A549 treated with dexamethasone at 1 μM for 4 hours (cell line): ENCODE data around the gene HOXA3. TPM values are rescaled to one million over a fixed set of nuclear protein-coding genes. Genes with fewer than 3 reads are reported as not detected.

Experiments used
- total RNA-seq: library from RNA; stranded (reverse); fragments of 200-300 nt; extraction: Qiagen RNA extraction; gene quantifications from 5 replicates; pipeline ENCODE4 v1.2.3, GENCODE V29; 2022

HOXA3 gene
- total RNA-seq, 1 experiment from 2014 or later, result 3.0 TPM

Other genes with a start within 250 kb of the HOXA3 start
- 2.6 to 3.8 TPM (median 3.6 TPM) in 5 replicates for gene HOXA1, start 56.6 kb downstream of the HOXA3 start, total RNA-seq
- gene HOXA2, start 49.9 kb downstream of the HOXA3 start, total RNA-seq, result 0.61 to 0.88 TPM (median 0.69 TPM) in 5 replicates
- 1.6 to 2.2 TPM (median 1.7 TPM) in 5 replicates for gene HOXA4, start 21.8 kb downstream of the HOXA3 start, total RNA-seq
- gene HOXA5, start 8.9 kb downstream of the HOXA3 start, total RNA-seq, result 4.3 to 6.1 TPM (median 5.0 TPM) in 5 replicates
- 0.98 to 1.7 TPM (median 1.4 TPM) in 5 replicates for gene HOXA6, start 4.8 kb downstream of the HOXA3 start, total RNA-seq
- gene HOXA7, start 4.1 kb upstream of the HOXA3 start, total RNA-seq, result 4.7 to 5.5 TPM (median 4.8 TPM) in 5 replicates
- gene HOXA9, start 13.0 kb upstream of the HOXA3 start, total RNA-seq, result 0.39 to 0.80 TPM (median 0.52 TPM) in 5 replicates
- 6.9 to 8.3 TPM (median 7.2 TPM) in 5 replicates for gene HOXA10, start 21.7 kb upstream of the HOXA3 start, total RNA-seq
- gene HOXA11, start 32.6 kb upstream of the HOXA3 start, total RNA-seq, result 0.36 to 0.63 TPM (median 0.56 TPM) in 5 replicates
- gene HOXA13, start 47.5 kb upstream of the HOXA3 start, total RNA-seq, result 2.0 to 3.1 TPM (median 2.6 TPM) in 5 replicates
- gene EVX1, start 90.2 kb upstream of the HOXA3 start, total RNA-seq, result 0.07 to 0.19 TPM (median 0.13 TPM) in 5 replicates